Motor neuron (in vitro differentiated cells): ENCODE results near the gene CELA2B. TPM values are rescaled to one million over a fixed set of nuclear protein-coding genes. Genes with fewer than 3 reads are reported as not detected.
"Not testable (repeated sequence)": the region's sequence is repeated elsewhere in the genome, so short reads cannot be mapped to it uniquely, and the experiment has no call there.

Experiments used
- ATAC-seq, 8 experiments: fragments of 200-7000 bp; cut with Tn5 transposase; replicated peaks in 6 of 8; 2 replicates each; pipeline ENCODE4 v1.8.0; 2021; ENCODE audit warnings: mild to moderate bottlenecking in 8 of 8, moderate library complexity in 8 of 8
- H3K27ac ChIP-seq, 2 donors: fragments of 250-450 bp; sonication (Bioruptor Pico); 2 replicates each; pipeline ENCODE4 v1.9.0; 2021; ENCODE audit warnings: antibody characterized with exemption in 2 of 2, mild to moderate bottlenecking in 2 of 2, moderate library complexity in 1 of 2
- H3K4me1 ChIP-seq, 2 donors: fragments of 250-450 bp; sonication (Bioruptor Pico); replicated peaks in 1 of 2; 2 replicates each; pipeline ENCODE4 v1.6.1; 2021; ENCODE audit warnings: antibody characterized with exemption in 2 of 2, mild to moderate bottlenecking in 2 of 2, moderate library complexity in 1 of 2
- H3K4me3 ChIP-seq, 5 donors: fragments of 250-450 bp; sonication (Bioruptor Pico); 2 replicates each; pipeline ENCODE4 v1.9.0; 2021; ENCODE audit warnings: antibody characterized with exemption in 5 of 5, mild to moderate bottlenecking in 5 of 5, moderate library complexity in 4 of 5
- WGBS, 10 experiments: fragments of 450-650 bp; shearing (Covaris generic); methylation state at CpG; one replicate each; pipeline ENCODE4 v1.0.0; 2022; 5-methylcytosine and 5-hydroxymethylcytosine counted together
- in situ Hi-C, 9 experiments: fragments of 400-800 bp; cut with MboI; loops; one replicate each; pipeline ENCODE4 v1.15.0; 2021; ENCODE audit warnings: low sequenced_read_pairs in 9 of 9, low pct_unique_long_range_greater_than_20kb in 2 of 9; ENCODE audit not compliant: unreplicated experiment in 9 of 9
- total RNA-seq, 8 experiments: library from RNA; unstranded; fragments of 300-600 nt; gene quantifications; 2 replicates each; pipeline versions ENCODE4 v1.2.3 to v1.2.4, GENCODE V29; 2022

The CELA2B gene
- total RNA-seq, 8 experiments from 2014 or later, result not detected

GRCh38 chr1:15476927-15477326, 1.0 kb downstream of the CELA2B start:
- Histone ChIP-seq H3K4me1 (no peaks in the 10 kb centered on the region), H3K4me3 (no peak overlapping the region), H3K27ac (no peak overlapping the region)
- peak in 2 of 8 experiments; percentile 28 to 44 for ATAC-seq
- in situ Hi-C loops, result no loop called here
- WGBS, 10 experiments, result 70 to 100% (median 82%) methylated on average over 1 to 3 of the region's 3 CpGs

- no peak overlapping the region for H3K4me3 ChIP-seq
- in situ Hi-C loops, result no loop called here
- no peak for ATAC-seq
- no peaks in the 10 kb centered on the region for H3K4me1 ChIP-seq
- WGBS, 10 experiments, result 60 to 95% (median 87%) methylated on average over 1 to 5 of the region's 5 CpGs
- H3K27ac ChIP-seq, result no peak overlapping the region
Observed at GRCh38 chr1:15477646-15478212, 1.8 kb downstream of the CELA2B start.

GRCh38 chr1:15479654-15480347, 3.9 kb downstream of the CELA2B start:
- H3K27ac ChIP-seq, result no peak overlapping the region
- in situ Hi-C loops, result no loop called here
- no peak for ATAC-seq
- H3K4me3 ChIP-seq, result no peak overlapping the region
- no peaks in the 10 kb centered on the region for H3K4me1 ChIP-seq
- 66 to 100% (median 91%) methylated on average over 2 to 11 of the region's 11 CpGs for WGBS, 10 experiments

GRCh38 chr1:15482455-15482854, 6.6 kb downstream of the CELA2B start:
- ATAC-seq, H3K4me3 ChIP-seq, H3K4me1 ChIP-seq, in situ Hi-C loops, H3K27ac ChIP-seq: not testable (repeated sequence)
- 80 to 100% (median 95%) methylated on average over 1 to 6 of the region's 6 CpGs; no CpG with 5 or more reads in 4 of the 10 experiments for WGBS, 10 experiments

GRCh38 chr1:15482983-15483543, 7.2 kb downstream of the CELA2B start:
- H3K27ac ChIP-seq, in situ Hi-C loops, H3K4me1 ChIP-seq, H3K4me3 ChIP-seq: not testable (repeated sequence)
- peak in 1 of 8 experiments; percentile 10 for ATAC-seq
- 80 to 93% (median 85%) methylated on average over 2 to 5 of the region's 16 CpGs; no CpG with 5 or more reads in 6 of the 10 experiments for WGBS, 10 experiments

GRCh38 chr1:15483971-15484370, 8.1 kb downstream of the CELA2B start:
- Histone ChIP-seq H3K4me1 (no peaks in the 10 kb centered on the region), H3K27ac (no peak overlapping the region), H3K4me3 (no peak overlapping the region)
- WGBS, 10 experiments, result 38 to 92% (median 86%) methylated on average over 1 to 2 of the region's 2 CpGs; no CpG with 5 or more reads in 4 of the 10 experiments
- no peak for ATAC-seq
- in situ Hi-C loops, result no loop called here

GRCh38 chr1:15484443-15484842, 8.5 kb downstream of the CELA2B start:
- in situ Hi-C loops, ATAC-seq, H3K27ac ChIP-seq, H3K4me1 ChIP-seq, H3K4me3 ChIP-seq: not testable (repeated sequence)
- WGBS, 10 experiments, result 60 to 100% (median 100%) methylated on average over 1 to 3 of the region's 6 CpGs; no CpG with 5 or more reads in 3 of the 10 experiments

GRCh38 chr1:15485636-15486035, 9.7 kb downstream of the CELA2B start:
- 69 to 100% (median 92%) methylated on average over 3 to 5 of the region's 6 CpGs; no CpG with 5 or more reads in 4 of the 10 experiments for WGBS, 10 experiments
- in situ Hi-C loops, result no loop called here

GRCh38 chr1:15486844-15487610, 11.1 kb downstream of the CELA2B start:
- H3K27ac ChIP-seq, ATAC-seq, in situ Hi-C loops, H3K4me1 ChIP-seq, H3K4me3 ChIP-seq: not testable (repeated sequence)
- WGBS, 10 experiments, result 77 to 100% (median 96%) methylated on average over 1 to 15 of the region's 17 CpGs; no CpG with 5 or more reads in 5 of the 10 experiments

More at GRCh38 chr1:15485636-15486035, 9.7 kb downstream of the CELA2B start:
- no peak for ATAC-seq
- Histone ChIP-seq H3K27ac (no peak overlapping the region), H3K4me3 (no peak overlapping the region), H3K4me1 (no peaks in the 10 kb centered on the region)

GRCh38 chr1:15488371-15488770, 12.5 kb downstream of the CELA2B start:
- ATAC-seq, result no peak
- H3K27ac ChIP-seq, result no peak overlapping the region
- H3K4me1 ChIP-seq, result no peaks in the 10 kb centered on the region
- 48 to 100% (median 92%) methylated on average over 1 to 3 of the region's 3 CpGs; no CpG with 5 or more reads in 3 of the 10 experiments for WGBS, 10 experiments
- in situ Hi-C loops, result no loop called here
- H3K4me3 ChIP-seq, result no peak overlapping the region

GRCh38 chr1:15489052-15489736, 13.3 kb downstream of the CELA2B start:
- H3K27ac ChIP-seq, result no peak overlapping the region

GRCh38 chr1:15491010-15491409, 15.1 kb downstream of the CELA2B start:
- H3K4me3 ChIP-seq, H3K27ac ChIP-seq, in situ Hi-C loops, H3K4me1 ChIP-seq, ATAC-seq: not testable (repeated sequence)
- 58 to 100% (median 94%) methylated on average over 1 to 4 of the region's 4 CpGs; no CpG with 5 or more reads in 2 of the 10 experiments for WGBS, 10 experiments

More at GRCh38 chr1:15489052-15489736, 13.3 kb downstream of the CELA2B start:
- peak in 3 of 8 experiments; percentile 34 to 42 (median 41) for ATAC-seq
- Histone ChIP-seq H3K4me1 (no peaks in the 10 kb centered on the region), H3K4me3 (no peak overlapping the region)
- 0 to 100% (median 76%) methylated on average over 1 to 7 of the region's 13 CpGs; no CpG with 5 or more reads in 3 of the 10 experiments for WGBS, 10 experiments
- in situ Hi-C loops, result no loop called here
